Iris pigment epithelial cell (primary cell): ENCODE results near the gene SLK.
A peak's percentile ranks its signal among the peaks of the same experiment; 100 is the strongest.

Experiments used
- DNase-seq: peaks from one replicate; pipeline ENCODE4 v3.0.0-alpha.2; 2011; ENCODE audit warnings: low read depth

The SLK gene

DNA sequence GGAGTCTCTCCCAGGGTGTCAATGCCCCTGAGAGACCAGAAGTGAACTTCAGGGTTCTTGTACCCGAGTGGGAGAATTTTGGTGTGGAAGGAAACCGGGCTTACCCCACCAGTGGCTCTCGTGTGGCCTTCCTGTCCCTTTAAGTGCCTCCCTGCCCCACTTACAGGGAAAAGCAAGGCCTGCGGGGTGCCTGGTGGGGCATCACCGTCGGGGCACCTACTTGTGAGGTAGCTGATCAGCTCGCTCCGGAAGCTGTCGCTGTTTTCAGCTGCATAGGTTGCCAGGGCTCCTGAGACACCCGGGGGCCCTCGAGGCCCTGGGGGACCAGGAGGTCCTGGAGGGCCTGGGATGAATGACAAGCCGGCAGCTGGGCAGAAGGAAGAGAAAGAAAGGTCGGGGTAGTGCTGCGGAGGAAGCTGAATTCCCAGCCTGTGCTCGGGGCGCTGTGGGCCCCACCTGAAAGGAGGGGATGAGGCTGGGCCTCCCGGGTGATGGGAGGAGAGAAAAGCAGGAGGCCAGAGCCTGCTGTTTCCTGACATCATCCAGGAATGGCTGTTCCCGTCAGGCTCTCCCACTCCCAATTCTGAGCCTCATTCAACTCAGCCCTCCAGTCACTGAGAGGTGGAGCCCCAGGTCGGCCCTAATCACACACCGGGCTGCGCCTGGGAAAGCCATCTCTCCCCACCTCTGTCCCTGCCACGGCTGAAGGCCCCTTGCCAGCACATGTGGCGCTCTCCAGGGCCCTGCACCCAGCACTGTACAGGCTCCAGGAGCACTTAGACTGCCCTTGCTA lies 67.7 kb downstream of the SLK start:
- DNase-seq = no peak

DNA sequence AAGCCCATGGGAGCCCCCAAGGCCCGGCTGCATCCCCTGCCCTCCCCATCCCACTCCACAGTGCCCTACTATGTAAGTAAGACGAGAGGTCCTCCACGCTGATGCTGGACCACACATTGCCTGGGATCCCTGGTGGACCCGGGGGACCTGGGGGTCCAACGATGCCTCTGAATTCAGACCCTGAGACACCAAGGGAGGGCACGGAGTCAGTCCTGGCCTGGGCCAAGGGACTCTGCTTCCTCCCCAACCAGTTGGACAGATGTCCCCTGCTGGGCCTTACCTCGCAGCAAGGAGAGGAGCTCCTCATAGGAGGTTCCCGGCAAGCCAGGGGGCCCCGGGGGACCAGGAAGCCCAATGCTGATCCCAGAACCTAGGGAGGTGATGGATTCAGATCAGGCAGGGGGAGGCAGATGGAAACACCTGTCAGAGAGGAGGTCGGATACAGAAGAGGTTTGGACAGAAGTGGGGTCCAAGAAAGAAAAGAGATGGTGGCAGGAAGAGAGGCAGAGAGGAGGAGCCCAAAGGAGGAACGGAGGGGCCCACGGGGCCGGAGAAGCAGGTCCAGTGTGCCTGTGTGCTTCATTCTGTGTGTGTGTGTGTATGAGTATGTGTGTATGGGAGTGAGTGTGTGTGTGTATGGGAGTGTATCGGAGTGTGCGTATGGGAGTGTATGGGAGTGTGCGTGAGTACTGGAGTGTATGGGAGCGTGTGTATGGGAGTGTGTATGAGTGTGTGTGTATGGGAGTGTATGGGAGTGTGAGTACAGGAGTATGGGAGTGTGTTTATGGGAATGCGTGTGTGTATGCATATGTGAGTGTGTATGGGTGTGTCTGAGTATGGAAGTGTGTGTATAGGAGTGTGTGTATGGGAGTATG lies 68.5 kb downstream of the SLK start:
- no peak for DNase-seq

DNA sequence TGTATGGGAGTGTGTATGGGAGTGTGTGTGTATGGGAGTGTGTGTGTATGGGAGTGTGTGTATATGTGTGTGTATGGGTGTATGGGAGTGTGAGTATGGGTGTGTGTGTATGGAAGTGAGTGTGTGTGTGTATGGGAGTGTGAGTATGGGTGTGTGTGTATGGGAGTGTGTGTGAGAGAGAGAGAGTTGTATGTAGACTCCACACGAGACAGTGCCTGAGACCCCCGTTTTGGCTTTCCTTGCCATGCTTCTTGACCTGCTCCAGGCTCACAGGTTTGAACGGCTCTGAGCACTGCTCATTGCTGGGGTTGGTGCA lies 69.1 kb downstream of the SLK start:
- no peak for DNase-seq

DNA sequence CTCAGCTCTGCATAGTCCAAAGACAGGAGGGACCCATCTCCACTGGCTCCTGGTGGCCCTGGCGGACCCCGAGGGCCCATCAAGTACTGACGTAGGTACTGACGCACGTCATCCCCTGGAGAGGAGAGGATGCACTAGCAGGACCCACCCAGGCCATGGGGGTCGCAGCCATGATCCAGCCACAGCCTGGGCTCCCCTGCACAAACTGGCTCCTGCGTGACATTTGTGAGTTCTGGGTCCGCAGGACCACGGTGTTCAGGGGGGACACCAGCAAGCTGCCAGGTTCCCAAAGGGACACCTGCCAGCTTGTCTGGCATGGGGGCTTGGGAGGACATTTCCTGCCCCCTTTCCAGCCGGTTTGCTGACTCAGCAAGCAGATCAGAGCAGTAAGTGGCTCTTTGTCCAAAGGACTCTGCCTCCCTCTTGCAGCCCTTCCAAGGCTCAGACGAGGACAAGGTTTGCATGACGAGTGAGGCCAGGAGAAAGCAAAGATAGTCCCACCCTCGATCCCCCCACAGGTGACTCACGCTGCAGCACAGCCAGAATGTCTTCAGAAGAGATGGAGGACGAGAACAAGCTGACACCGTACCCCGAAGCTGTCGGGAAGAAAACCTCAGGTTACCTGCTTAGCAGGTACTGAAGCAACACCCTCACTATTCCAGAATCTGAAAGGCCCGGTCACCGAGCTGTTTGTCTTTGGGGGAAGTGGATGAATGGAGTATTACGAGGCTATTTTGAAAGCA lies 69.7 kb downstream of the SLK start:
- no peak for DNase-seq

DNA sequence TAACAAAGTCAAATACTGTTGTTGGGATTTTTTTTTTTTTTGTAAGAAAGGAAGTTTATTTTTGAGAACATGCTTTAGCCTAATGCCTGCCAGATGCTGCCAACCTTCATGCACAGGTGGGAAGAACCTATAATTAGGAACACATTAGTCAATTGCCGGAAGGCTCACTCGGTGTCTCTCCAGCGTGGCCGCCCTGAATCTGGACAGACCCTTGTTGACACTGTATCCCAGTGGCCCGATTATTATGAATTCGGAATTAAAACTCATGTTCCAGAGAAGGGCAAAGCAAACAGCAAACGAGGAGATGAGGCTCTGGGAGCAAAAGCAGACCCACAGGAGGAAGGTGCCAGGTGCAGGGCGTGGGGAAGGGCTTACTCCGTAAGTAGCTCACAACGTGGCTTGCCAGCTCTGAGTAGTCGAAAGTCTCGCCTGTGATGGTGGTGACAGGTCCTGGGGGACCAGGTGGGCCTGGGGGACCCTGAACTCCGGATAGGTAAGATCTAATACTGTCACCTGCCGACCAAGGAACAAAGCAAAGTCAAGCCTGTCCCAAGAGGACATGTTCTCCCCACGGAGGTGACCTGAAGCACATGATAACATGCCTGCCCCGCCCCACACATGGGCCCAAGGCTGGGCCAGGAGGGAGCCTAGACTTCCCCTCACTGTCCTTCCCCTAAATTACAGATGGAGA lies 70.5 kb downstream of the SLK start:
- no peak for DNase-seq

DNA sequence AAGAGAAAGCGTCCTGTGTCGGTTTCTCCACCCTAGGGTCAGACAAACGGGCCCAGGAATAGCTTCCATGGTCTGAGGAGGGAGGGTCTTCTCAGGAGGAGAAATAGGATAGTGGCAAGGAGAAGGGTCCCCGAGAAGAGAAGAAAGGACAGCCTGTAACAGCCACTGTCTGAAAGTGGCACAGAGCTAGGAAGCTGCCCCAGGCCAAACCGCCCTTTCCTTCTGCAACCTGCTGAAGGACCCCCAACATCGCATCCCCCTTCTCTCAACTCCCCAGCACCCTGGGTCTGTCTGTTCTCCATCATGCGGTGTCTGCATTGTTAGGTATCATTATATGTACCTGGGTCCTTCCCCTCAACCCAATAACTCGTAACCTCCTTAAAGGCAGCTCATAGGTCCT lies 71.6 kb downstream of the SLK start:
- DNase-seq = no peak

DNA sequence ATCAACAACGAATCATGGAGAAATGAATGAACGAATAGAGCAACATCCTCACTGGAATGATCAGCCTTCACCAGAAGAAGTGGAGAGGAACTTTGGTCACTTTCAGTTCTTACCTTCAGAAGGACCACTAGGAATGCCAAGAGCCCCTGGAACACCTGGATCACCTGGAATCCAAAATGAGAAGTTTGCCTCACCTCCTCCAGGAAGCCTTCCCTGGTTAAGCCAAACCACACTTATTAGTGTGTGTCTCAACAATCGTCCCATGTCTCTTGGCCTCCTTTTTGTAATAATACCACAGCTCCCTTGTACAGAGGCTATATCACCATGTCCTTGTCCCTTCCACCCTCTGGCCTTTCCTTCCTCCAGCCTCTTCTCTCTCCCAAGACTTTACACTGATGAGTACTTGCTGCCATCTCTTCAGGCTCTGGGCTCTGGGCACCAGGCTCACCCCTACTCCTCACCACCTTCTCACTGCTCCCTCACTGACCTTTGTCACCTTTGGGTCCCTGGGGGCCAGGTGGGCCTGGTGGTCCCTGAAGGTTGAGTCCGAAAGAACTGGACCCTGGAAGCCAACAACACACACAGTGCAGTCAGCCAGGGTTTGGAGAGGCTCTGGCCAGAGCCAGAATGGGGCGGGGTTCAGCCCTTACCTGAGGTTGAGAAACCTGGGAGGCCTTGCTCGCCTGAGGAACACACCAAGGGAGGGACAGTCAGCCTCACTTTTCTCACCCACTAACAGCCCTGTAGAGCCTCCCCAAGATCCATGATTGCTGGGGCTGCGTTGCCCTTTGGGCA lies 72.2 kb downstream of the SLK start:
- no peak for DNase-seq

DNA sequence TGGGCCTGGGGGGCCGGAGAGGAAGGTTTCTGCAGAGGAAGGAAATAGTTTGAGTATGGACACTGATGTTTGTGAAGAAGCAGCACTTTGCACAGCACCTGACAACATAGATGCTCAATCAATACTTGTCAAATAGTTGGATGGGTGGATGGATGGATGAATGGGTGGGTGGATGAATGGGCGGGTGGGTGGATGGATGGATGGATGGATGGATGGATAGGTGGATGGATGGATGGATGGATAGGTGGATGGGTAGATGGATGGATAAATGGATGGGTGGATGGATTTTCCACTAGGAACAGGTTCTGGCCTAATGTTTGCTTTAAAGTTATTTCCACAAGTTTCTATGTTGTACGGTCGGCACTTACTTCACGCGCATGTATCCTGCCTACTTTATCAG lies 73.4 kb downstream of the SLK start:
- DNase-seq = no peak

DNA sequence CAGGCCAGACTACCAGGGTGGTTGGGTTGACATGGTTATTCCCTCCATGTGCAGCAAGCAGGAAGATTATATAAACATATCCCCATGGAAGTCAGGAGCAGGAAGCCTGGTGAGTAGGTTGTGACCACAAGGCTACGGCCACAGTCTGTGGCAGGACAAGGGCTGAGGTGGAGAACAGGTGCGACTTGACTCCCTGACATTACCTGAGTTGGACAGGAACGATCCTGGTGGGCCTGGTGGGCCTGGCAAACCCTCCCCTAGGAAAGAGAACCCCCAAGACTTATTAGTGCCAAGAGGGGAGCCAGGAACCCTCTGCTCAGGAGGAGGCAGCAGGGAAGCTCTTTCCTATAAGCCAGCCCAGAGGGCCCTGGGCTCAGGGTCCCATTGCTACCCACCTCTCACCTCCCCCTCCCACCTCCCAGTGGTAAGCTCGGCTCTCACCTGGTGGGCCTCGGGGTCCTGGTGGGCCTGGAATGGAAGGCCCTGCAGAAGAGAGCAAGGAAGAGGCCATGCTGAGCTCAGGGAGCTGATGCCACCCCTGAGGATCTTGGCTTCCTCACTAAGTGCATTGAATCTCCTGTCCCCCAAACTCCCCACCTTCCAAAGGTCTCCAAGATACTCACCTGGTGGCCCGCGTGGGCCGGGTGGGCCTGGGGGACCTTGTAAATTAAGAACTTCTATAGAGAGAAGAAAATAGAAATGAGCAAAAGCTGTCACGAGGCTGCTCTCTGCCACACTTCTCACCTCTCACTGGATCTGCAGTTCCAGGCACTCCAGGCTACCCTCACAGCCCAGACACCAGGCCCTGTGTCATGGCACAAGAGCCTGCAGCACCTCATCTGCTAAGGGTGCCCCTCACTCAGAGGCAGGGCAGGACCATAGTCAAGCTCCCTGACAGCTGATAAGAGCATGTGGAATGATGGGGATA lies 74.2 kb downstream of the SLK start:
- DNase-seq = no peak

DNA sequence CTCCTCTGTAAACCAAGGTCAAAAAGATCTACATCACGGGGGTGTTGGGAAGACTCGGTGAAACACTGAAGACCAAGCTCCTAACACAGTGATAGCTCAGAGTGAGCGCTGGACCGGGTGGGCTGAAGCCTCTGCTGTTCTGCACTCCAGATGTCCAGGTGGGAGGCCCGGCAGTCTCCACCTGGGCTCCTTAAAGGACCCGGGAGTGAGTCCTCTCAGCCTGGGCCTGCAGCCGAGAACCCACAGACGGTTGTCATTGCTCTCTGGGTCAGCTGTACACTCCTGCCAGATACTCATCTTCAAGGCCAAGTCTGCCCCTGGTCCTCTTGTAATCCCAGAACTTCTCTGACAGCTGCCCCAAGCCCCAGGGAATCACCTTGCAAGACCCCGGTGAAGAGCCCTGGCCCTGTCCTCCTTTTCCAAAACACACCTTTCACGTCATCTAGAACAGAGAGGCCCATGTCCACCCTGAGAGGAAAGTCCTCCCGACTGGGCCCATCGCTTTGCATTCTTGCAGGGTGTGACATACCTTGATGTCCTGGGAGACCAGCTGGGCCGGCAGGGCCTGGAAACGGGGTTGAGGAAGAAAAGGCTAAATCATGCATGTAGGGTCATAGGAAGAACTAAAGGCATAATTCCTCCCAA lies 75.1 kb downstream of the SLK start:
- DNase-seq = no peak

DNA sequence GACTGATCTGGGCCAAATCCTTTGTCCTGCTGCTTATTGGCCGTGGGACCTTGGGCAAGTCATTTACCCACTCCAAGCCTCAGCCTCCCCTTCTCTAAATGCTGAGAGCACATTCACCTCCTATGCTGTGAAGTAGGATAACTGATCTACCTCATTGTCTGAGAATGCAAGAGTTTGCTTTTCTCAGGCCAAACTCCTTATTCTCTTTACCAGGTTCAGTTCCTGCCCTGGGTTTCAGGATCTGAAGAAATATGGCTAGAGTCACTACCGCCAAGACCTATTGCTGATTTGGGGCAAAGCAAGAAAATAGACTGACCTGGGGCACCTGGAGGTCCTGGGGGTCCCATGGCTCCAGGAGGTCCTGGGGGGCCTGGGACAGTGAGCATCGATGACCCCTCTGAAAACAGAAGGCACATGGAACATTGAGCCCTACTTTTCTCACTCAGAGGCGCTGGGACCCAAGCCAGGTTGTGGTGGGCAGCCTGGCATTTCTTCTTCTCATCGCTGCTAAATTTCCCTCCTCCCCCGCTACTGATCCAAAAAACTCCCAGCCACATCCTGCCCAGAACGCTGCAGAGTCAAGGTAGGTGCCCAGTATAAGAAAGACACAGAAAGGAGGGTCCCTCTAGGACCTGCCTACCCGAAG lies 76.4 kb downstream of the SLK start:
- DNase-seq = peak; percentile 22

DNA sequence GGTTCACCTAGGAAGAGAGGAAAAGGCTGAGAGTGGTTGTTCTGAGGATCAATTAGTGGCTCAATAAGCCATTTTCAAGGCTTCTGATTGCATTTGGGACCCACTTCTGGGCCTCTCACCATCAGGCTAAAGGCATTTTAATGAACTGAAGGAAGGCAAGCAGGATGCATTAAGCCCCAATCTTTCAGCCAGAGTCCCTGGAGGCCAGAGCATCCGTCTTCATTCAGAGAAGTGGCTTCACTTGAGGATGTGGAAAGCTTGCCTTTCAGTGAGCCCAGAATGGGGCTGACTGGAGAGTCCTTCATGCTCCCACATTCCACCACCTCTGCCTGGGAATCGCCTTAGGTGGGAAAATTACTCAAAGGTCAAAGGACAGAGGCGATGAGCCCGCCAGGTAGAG lies 76.9 kb downstream of the SLK start:
- no peak for DNase-seq

DNA sequence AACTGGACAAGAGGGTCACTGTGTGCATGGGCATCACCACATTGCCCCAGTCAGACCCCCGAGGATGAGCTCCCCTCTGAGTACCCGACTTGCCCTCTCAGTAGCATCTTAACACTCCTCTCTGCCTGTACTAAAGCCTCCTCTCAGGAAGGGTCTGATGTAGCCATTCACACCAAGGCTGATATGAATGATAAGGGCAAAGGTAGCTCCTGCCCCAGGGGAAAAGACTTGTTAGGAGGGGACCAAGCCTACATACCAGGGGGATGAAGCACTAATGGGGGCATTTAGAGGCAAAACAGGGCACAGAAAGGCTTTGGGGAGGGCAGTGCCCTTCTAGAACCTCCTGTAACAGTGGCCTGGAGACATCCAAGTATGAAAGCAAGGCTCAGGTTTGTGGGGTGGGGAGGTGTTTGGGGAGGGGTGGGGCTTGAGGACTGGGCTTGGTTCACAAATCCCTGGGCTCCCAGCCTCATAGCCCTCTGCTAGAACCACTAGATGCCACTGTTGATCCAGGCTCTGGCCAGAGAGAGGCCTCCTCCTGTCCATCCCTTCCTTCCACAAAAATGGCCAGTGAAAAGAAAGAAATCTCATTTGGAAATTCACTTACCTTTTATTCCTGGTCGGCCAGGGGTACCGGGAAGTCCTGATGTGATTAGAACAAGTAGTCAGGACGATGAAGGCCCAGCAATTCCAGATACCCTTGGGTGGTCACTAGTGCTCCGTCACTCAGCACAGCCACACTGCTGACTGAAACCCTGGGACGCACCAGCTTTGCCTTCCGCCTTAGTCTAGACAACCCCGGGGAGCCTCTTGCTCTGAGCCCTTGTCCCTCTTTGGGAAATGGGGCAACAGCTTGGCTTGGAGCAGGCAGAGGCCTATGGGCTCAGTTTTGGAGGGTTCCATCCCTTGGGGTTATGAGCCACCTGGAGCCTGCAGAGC lies 78.5 kb downstream of the SLK start:
- peak; percentile 77 for DNase-seq

DNA sequence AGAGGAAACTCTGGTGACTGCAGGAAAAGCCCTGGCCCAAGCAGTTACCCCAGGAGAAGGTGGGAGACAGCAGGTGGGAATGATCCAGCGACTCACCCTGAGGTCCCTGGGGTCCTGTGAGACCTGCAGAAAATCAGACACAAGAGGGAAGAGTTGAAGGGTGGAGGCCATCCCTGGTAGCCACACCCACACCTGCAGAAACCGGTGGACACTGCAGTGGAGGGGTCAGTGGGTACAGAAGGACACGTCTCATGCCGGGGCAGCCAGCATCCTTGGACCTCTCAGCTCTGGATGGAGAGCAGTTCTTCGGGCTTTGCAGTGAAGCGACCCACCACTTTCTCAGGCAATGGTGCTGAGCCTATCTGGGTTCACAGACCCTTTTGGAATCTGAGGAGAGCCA lies 79.7 kb downstream of the SLK start:
- no peak for DNase-seq

DNA sequence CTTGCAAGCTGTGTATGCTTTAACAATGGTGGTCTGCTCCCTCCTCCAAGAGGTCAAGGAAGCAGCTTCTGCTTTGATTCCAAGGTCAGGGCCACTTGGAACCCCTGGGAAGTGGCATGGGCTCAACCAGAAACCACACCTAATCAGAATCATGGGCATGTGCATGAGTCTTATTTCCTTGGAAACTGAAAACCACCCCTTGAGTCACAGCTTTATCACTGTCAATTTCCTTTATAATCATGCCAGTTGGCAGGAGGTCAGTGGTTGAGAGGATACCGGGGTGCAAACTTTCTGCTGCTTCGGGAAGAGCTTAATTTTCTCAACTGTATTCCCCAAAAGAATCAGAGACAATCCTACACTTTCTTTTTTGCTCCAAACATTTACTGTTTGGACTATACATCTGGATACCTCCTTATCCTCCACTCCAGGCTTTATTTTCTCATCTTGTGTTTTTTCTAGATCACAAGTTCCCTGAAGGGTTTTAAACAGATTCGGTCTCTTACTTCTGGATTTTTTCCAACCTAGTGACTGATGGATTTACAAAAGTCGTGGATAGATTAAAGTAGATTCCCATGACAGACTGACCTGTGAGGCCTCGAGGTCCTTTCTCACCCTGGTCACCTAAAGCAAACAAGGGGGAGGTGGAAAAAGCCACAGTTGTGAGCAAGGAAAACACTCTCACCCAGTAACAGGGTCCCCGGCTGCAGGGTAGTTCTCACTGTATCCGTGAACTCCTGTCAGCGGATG lies 82.7 kb downstream of the SLK start:
- peak; percentile 65 for DNase-seq

DNA sequence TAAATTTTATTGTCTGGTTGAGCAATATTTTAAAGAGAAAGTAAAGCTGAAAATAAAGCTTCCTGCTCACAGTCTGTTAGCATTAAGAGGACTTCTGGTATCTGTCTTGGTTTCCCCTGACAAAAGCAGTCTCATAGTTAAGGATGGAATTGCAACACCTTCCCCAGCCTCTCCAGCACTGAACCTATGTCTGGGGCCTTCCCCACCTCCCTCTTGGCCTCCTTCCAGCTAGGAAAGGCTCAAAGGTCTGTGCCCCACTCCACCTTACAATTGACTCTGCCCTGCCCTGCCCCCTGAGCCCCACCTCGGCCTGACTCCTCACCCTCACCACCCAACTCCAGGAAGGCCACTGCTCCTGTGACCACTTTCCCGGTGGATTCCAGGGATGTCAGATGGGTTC lies 85.5 kb downstream of the SLK start:
- DNase-seq = peak; percentile 24

DNA sequence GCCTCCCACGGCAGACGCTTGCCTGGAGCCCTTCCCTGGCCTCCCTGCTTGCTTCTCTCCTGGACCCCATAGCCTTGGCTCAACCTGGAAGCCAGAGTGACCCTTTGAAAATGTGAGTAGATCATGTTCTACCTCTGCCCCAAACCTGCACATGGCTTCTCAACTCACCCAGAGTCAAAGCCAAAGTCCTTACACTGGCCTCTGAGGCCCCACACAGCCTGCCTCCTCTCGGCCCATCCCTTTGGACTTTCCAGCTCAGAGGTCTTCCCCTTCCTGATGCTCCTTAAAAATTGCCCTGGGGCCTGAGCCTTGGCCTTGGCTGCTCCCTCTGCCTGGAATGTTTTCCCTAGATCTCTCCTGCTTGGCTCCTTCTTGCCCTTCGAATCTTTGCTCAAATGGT lies 86.3 kb downstream of the SLK start:
- DNase-seq = no peak
